Right atrium auricular region (tissue), 2 donors: ENCODE results near the gene RAD51B. TPM values are rescaled to one million over a fixed set of nuclear protein-coding genes. Genes with fewer than 3 reads are reported as not detected.

Experiments
- DNase-seq: peaks from one replicate; pipeline ENCODE4 v3.0.0-alpha.2; 2019; ENCODE audit warnings: low spot score
- H3K27ac ChIP-seq, 2 donors: fragments of 200-600 bp; sonication (generic); 1 replicate in 1 of 2; 2 replicates in 1 of 2; pipeline ENCODE4 v1.5.1; 2016 to 2019
- H3K27me3 ChIP-seq, 2 donors: fragments of 200-600 bp; sonication (generic); one replicate each; pipeline versions ENCODE4 v1.5.1 to v1.6.0; 2017 to 2019
- H3K36me3 ChIP-seq: fragments of 200-600 bp; sonication (generic); one replicate; pipeline ENCODE4 v1.5.1; 2016
- H3K4me1 ChIP-seq, 2 donors: fragments of 200-600 bp; sonication (generic); one replicate each; pipeline versions ENCODE4 v1.5.1 to v1.6.0; 2017 to 2019
- H3K4me3 ChIP-seq, 2 donors: fragments of 200-600 bp; sonication (generic); 1 replicate in 1 of 2; 2 replicates in 1 of 2; pipeline ENCODE4 v1.5.1; 2017 to 2019; ENCODE audit warnings: mild to moderate bottlenecking in 1 of 2, moderate library complexity in 1 of 2
- H3K9me3 ChIP-seq, 2 donors: fragments of 200-600 bp; sonication (generic); one replicate each; pipeline ENCODE4 v1.5.1; 2019
- CTCF ChIP-seq, 2 donors: fragments of 200-600 bp; sonication (generic); IDR thresholded peaks; one replicate each; pipeline ENCODE4 v1.5.1; 2019; ENCODE audit warnings: antibody characterized with exemption in 2 of 2
- total RNA-seq, 2 donors: library from RNA; depleted of rRNA; stranded (reverse); fragments of >200 nt; gene quantifications; one replicate each; pipeline ENCODE4 v1.1.0, GENCODE V29; 2016

Gene RAD51B
- total RNA-seq, 2 donors from 2014 or later = 1.2 to 1.5 TPM

GRCh38 chr14:68309616-68310015 lies 490.0 kb downstream of the RAD51B start:
- Histone ChIP-seq H3K4me1 (peaks cover 0 to 7% of the 10 kb centered on the region in 2 donors), H3K27ac (peak overlapping the region in 1 of 2 donors; percentile 4), H3K4me3 (no peak overlapping the region), H3K9me3 (no peaks in the 10 kb centered on the region), H3K27me3 (no peaks in the 10 kb centered on the region), H3K36me3 (no peaks in the 10 kb centered on the region)
- TF ChIP-seq CTCF (IDR thresholded peaks at IDR 0.05) = no peak
- DNase-seq = no peak

- Histone ChIP-seq H3K4me3 (no peak overlapping the region), H3K27me3 (no peaks in the 10 kb centered on the region), H3K9me3 (no peaks in the 10 kb centered on the region), H3K4me1 (peaks cover 0 to 7% of the 10 kb centered on the region in 2 donors), H3K27ac (no peak overlapping the region), H3K36me3 (no peaks in the 10 kb centered on the region)
- TF ChIP-seq CTCF (IDR thresholded peaks at IDR 0.05) = no peak
- no peak for DNase-seq
Measured at GRCh38 chr14:68312300-68312699, 492.7 kb downstream of the RAD51B start.

GRCh38 chr14:68312884-68313610 lies 493.5 kb downstream of the RAD51B start:
- no peaks in the 10 kb centered on the region for H3K36me3 ChIP-seq
- DNase-seq = no peak
- H3K4me1 ChIP-seq = no peaks in the 10 kb centered on the region
- H3K4me3 ChIP-seq = no peak overlapping the region
- H3K27ac ChIP-seq = no peak overlapping the region
- no peaks in the 10 kb centered on the region for H3K9me3 ChIP-seq
- H3K27me3 ChIP-seq = no peaks in the 10 kb centered on the region
- no peak for TF ChIP-seq CTCF (IDR thresholded peaks at IDR 0.05)

GRCh38 chr14:68314642-68315041 lies 495.1 kb downstream of the RAD51B start:
- TF ChIP-seq CTCF (IDR thresholded peaks at IDR 0.05) = no peak
- DNase-seq = no peak
- Histone ChIP-seq H3K4me1 (peaks cover 0 to 4% of the 10 kb centered on the region in 2 donors), H3K9me3 (no peaks in the 10 kb centered on the region), H3K27ac (no peak overlapping the region), H3K27me3 (no peaks in the 10 kb centered on the region), H3K36me3 (no peaks in the 10 kb centered on the region), H3K4me3 (no peak overlapping the region)

- no peaks in the 10 kb centered on the region for H3K9me3 ChIP-seq
- no peak for DNase-seq
- H3K27me3 ChIP-seq = no peaks in the 10 kb centered on the region
- no peak for TF ChIP-seq CTCF (IDR thresholded peaks at IDR 0.05)
- peaks cover 0 to 4% of the 10 kb centered on the region in 2 donors for H3K4me1 ChIP-seq
- H3K4me3 ChIP-seq = no peak overlapping the region
- H3K27ac ChIP-seq = no peak overlapping the region
- no peaks in the 10 kb centered on the region for H3K36me3 ChIP-seq
Measured at GRCh38 chr14:68315081-68315480, 495.5 kb downstream of the RAD51B start.
